ENCODE measurements around the gene AHRR.

AHRR gene

DNA sequence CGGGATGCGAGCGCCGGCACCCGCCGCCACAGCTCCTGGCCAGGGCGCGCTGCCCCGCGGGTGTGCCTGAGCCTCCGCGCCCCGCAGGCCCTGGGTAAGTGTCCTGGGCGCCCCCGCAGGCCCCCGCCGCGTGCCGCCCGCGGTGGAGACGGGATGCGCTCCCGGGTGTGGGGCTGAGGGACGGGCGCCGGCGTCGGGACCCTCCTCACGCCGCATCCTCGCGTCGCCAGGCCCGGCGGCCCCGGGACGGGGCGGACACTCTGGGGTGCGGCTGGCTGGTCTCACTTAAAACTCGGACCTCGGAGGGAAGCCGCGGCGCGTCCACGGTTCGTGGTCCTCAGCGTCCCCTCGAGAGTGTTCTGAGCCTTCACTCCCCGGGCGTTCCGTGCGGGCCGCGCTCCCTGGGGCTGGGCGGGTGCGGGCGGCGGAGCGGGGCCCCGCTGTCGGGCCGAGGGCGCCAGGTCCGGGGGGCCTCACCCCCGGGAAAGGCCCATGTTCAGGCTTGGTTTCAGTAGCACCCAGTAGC lies 275 bp downstream of the AHRR start:
- DNase-seq, result no peak

DNA sequence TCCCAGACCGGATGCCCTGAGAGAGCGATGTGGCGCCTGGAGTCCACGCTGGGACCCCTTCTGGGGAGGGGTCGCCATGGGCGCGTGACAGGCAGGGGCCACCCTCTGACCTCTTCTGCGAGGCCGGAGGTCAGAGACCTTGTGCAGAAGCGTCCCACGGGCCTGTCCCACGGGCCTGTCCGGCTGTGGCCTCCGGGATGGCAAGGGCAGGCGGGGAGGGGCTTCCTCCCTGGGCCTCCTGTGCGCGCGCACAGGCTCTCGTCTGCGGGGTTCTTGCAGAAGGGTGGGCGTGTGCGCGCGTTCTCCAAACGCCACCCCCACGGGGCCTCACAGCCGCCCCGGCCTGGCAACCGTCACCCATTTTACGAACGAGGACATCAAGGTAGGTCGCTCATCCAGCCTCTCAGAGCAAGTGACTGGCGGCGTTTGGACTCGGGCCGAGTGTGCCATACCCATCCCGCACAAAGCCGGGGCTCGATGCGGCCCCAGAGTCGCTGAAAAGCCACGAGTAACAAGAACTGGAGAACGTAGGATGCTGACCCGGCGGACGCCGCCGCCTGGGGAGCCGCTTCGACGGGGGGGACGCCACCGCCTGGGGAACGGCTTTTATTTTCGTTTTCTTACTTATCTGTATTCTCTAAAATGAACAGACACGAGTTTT lies 897 bp downstream of the AHRR start:
- DNase-seq, result no peak

GRCh38 chr5:322942-323879 lies 1.7 kb downstream of the AHRR start:
- no peak for DNase-seq

DNA sequence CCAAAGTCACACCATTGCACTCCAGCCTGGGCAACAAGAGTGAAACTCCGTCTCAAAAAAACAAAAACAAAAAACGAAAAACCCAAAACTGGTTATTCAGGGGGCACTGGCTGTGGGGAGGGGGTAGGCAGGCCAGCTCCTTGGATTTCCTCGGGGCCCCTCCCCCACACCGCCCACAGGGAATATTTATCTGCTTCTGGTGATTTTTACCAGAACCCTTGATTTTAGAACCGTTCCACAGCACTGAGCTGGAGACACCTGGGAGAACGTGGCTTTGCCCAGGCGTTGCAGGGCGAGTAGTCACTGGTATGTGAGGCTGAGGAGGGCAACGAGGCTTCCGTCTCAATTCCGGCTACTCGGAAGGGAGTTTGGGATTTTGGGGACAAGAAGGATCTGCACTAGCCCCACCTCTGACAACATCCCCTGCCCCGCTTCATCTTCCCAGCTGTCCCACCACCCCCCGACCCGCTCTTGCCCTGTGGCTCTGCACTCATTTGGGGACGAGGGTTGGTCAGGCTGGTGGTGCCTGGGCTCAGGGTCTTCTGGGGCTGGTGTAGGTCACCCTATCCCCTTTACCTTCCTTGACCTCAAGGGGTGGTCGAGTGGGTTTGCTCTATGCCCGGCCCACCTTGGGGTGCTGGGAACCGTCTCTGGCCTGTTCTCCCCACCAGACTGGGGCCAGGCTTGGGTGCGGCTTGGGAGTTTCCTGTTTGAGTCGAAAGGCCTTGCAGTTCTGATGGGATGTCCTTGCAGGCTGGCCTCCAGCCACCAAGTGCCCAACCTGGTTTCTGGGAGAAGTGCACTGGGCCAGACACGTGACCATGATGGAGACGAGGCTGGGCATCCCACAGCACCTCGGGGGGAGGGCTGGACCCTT lies 3.5 kb downstream of the AHRR start:
- no peak for DNase-seq

DNA sequence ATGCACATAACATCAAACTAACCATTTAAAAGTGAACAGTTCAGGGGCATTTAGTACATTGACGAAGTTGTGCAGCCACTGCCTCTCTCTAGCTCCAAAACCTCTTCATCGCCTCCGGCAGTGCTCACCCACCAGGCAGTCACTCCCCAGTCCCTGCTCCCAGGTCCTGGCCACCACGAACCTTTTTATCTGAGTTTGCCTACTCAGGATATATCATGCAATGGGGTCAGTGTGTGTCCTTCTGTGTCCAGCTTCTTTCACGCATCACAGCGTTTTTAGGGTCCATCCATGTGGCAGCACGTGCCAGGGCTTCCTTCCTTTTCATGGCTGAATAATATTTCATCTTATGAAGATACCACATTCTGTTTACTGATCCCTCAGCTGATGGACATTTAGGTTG lies 4.6 kb downstream of the AHRR start:
- DNase-seq, result no peak

DNA sequence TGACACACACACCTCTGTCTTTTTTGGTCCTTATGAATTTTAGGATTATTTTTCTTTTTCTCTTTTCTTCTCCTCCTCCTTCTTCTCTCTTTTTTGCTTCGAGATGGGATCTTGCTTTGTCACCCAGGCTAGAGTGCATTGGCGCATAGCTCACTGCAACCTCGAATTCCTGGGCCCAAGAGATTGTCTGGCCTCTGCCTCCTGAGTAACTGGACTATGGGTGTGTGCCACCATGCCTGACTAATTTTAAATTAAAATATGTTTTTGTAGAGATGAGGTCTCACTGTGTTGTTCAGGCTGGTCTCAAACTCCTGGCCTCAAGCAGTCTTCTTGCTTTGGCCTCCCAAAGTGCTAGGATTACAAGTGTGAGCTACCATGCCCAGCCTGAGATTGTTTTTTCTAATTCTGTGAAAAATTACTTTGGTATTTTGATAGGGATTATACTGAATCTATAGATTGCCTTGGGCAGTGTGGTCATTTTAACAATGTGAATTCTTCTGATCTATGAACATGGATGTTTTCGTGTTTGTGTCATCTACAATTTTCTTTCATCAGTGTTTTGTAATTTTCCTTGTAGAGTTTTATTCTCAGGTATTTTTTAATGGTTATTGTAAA lies 7.7 kb downstream of the AHRR start:
- DNase-seq, result no peak

GRCh38 chr5:329768-330167 lies 8.3 kb downstream of the AHRR start:
- no peak for DNase-seq

GRCh38 chr5:332843-333242 lies 11.3 kb downstream of the AHRR start:
- DNase-seq, result no peak

GRCh38 chr5:333945-334344 lies 12.4 kb downstream of the AHRR start:
- DNase-seq, result no peak

DNA sequence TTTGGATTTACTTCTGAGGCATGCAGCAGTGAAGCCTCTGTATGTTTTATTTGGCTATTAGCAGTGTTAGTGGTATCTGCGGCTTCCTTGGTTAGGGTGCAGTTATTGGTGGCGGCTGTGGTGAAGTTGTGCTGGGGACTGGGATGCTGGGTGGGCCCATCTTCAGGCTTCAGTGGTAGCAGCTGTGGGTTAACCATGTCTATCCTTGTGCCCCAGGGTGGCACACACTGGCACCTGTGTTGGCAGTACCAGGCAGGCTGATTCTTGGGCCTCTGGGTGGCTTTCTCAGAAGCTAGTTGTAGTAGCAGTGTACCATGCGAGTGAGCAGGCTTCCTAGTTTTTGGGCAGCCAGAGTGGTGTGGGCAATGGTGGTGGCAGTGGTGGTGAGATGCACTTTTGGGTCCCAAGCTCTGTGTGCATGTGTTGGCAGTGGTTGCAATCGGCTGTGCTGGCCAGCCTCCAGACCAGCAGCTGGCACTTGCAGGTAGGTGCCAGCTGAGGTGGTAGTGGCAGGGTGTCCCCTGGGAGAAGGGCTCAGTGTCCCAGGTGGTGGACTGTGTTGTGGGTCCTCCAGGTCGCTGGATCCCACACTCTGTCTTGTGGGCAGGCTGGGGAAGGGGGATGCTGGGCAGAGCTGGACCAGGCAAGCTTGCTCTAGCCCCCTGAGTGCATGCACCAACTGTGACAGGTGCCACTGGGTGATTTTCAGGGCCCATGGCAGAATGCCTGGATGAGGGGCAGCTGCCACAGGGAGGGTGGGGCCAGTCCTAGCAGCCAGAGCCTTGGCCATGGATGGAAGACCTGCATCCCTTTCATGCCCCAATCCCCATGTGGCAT lies 13.6 kb downstream of the AHRR start:
- no peak for DNase-seq

GRCh38 chr5:335740-336038 lies 14.2 kb downstream of the AHRR start:
- no peak for DNase-seq

GRCh38 chr5:337563-338130 lies 16.1 kb downstream of the AHRR start:
- DNase-seq, result peak; percentile 94

- DNase-seq, result no peak
These were observed 21.3 kb downstream of the AHRR start for GRCh38 chr5:342501-343460.

DNA sequence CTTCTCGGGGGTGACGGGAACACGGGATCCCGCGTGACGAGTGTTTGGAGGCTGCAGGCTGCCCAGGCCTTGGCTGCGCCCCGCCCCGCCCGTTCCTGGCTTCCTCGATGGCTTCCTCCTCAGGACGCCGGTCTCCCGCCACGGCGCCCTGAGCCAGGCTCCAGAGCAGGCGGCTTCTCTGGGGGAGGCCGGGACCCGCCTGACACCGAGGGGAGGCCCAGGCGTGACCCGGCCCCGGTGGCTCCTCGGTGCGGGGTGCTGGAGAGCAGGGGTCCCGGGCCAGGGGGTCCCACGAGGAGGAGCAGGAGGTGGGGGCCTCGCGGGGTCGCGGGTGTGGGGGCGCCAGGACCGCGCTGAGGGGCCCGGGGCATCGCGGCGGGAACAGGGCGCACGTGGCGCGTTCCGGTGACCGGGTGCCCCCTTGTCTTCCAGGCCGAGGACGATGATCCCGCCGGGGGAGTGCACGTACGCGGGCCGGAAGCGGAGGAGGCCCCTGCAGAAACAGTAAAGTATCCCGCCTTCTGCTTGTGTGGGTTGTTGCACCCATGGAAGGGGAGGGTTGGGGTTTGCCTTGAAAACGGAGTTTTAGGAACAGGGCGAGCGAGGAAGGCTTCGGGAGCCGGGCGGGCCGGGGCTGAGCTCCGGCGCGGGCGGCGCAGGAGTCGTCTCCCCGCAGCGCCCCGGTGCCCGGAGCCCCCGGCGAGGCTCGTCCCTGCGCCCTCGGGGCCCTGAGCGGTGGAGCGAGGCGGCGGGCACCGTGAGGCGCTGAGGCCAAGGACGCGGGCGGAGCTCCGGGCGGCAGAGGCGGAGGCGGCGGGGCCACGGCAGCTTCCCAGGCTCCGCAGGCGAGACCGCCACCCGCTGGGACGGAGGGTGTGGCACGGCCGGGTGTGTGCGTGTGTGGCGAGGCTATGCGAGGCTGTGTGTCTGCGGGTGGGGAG lies 22.2 kb downstream of the AHRR start:
- DNase-seq, result peak; percentile 44

GRCh38 chr5:344668-345067 lies 23.2 kb downstream of the AHRR start:
- DNase-seq, result no peak

GRCh38 chr5:345404-346195 lies 24.1 kb downstream of the AHRR start:
- DNase-seq, result no peak

DNA sequence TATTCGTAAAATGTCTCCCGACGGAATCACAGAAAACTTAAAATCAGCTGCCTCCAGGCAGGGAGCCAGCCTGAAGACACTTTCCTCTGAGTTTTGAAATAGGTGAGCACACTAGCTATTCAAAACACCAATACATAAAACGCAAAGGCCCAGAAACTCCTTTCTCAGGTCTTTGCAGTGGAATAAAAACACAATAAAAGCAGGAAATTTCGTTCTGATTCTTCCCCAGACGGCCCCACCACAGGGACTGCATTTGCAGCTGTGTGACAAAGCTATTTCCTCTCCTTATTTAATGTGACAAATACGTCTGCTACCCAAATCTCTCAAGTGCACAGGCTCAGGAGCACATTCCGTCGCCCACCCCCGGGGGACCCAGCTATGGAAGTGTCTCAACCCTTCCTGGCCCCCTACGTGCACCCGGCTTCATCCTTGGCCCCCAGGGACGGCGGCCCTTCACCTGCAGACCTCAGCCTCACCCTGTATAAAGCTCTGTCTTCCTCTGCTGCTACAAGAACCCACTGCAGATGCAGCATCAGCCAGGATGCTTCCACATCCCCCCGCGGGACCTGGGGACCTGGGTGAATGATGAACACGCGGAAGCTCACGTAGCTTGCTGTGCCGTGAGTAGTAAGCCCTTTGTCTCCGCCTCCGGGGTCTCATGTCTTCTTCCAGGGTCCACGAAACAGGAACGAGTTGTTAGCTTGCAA lies 24.9 kb downstream of the AHRR start:
- DNase-seq, result no peak
